Keratinocyte (primary cell): ENCODE measurements around the gene MPPED1.

ENCODE experiments used
- EZH2 ChIP-seq: IDR thresholded peaks from one replicate; pipeline ENCODE4 v1.6.1; 2012; ENCODE audit warnings: inconsistent platforms, mild to moderate bottlenecking, low read length, moderate library complexity
- TF ChIP-seq, protein P1 (sequence below), 3 experiments: IDR thresholded peaks in 1 of 3; conservative IDR thresholded peaks in 1 of 3; optimal IDR thresholded peaks in 1 of 3; 2 replicates in 2 of 3; 3 replicates in 1 of 3; pipeline versions ENCODE3 to v1.5.1; 2011; ENCODE audit warnings: low read length in 3 of 3, mild to moderate bottlenecking in 3 of 3, moderate library complexity in 2 of 3, control low read depth in 1 of 3, inconsistent platforms in 1 of 3; ENCODE audit not compliant: insufficient read depth in 2 of 3; ENCODE audit errors: extremely low read depth in 1 of 3

DNA sequence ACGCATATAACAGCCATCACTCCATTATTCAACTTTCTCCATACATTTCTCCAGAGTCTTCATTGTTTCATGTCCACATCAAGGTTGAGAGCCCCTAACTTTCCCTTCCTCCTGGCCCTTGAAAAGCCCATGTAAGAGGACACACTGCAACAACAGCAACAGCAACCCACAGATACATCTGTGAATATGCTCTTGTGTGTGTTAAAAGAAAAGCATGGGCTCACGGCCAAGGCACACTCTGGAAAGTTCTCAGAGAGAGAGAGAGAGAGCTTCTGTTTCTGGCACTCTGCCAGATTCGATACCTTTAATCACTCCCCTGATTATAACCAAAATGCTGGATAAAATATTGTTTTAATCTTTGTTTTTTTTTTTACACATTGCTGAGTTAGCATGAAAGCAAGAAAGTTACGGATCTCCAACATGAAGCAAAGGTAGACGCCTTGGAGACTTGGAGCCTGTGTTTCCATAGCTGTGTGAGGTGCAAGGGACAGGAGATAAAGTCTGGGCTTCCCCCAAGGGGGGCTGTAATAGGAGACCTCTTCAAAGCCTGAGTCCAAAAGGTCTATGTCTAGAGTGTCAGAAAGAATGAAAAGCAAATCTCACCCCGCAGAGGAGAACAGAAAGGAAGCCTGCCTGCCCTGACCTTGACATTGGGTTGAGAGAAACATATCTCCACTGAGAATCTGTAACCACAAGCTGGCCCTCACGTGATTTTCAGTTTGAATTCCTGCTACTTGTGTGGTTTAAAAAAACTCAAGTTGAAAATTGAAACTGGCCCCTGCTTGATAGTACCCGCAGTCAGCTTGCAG is 33.7 kb upstream of the MPPED1 start:
- TF ChIP-seq, protein P1, sequence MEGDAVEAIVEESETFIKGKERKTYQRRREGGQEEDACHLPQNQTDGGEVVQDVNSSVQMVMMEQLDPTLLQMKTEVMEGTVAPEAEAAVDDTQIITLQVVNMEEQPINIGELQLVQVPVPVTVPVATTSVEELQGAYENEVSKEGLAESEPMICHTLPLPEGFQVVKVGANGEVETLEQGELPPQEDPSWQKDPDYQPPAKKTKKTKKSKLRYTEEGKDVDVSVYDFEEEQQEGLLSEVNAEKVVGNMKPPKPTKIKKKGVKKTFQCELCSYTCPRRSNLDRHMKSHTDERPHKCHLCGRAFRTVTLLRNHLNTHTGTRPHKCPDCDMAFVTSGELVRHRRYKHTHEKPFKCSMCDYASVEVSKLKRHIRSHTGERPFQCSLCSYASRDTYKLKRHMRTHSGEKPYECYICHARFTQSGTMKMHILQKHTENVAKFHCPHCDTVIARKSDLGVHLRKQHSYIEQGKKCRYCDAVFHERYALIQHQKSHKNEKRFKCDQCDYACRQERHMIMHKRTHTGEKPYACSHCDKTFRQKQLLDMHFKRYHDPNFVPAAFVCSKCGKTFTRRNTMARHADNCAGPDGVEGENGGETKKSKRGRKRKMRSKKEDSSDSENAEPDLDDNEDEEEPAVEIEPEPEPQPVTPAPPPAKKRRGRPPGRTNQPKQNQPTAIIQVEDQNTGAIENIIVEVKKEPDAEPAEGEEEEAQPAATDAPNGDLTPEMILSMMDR (optimal IDR thresholded peaks at IDR 0.05 in 1 of 3, IDR thresholded peaks at IDR 0.05 in 1 of 3, conservative IDR thresholded peaks at IDR 0.05 in 1 of 3; ENCODE audit: extremely low read depth in 1 of 3, insufficient read depth in 2 of 3, low read length in 3 of 3), result no peak
- no peak for TF ChIP-seq EZH2
